GM15510 (cell line): ENCODE data around the gene GLDC.

Experiments
- POLR2A ChIP-seq: IDR thresholded peaks from 3 replicates; pipeline ENCODE4 v1.6.1; 2011; ENCODE audit warnings: borderline replicate concordance; ENCODE audit not compliant: insufficient read length; ENCODE audit errors: extremely low read depth

The GLDC gene

DNA sequence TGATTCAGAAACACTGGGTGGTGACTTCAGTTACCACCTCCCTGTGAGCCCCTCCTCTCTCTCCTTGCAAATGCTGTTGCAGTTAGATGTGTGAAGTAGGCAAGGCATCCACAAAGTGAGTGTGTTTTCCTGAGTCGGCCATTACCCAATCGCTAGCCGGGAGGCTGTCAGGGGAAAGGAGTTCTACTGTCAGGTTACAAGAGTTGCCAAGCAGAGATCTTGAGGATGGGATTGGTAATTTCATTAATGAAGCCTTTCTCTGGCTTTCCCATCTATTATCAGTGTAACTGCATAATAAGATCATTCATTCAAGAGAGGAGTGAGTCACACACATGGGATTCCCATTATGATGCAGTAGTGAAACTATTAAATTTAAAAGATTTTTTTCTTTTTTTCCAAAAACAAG, 106.9 kb downstream of the GLDC start:
- no peak for TF ChIP-seq POLR2A

DNA sequence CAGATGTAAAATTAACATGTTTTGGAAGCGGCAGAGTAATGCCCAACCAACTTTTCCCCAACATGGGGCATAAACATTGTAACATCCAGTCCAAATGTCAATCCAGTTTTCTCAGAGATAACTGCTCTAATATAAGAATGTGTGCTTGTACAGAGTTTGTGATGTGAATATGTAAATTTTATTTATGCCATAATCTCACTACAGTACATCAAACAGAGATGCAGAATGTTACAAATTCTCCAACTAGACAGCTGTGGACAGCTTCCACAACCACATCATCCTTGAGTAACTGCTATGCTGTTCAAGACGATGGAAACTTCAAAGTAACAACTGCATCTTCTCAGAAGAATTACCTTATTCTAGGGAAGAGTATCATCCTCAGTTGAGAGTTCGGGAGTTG, 109.9 kb downstream of the GLDC start:
- TF ChIP-seq POLR2A: no peak

DNA sequence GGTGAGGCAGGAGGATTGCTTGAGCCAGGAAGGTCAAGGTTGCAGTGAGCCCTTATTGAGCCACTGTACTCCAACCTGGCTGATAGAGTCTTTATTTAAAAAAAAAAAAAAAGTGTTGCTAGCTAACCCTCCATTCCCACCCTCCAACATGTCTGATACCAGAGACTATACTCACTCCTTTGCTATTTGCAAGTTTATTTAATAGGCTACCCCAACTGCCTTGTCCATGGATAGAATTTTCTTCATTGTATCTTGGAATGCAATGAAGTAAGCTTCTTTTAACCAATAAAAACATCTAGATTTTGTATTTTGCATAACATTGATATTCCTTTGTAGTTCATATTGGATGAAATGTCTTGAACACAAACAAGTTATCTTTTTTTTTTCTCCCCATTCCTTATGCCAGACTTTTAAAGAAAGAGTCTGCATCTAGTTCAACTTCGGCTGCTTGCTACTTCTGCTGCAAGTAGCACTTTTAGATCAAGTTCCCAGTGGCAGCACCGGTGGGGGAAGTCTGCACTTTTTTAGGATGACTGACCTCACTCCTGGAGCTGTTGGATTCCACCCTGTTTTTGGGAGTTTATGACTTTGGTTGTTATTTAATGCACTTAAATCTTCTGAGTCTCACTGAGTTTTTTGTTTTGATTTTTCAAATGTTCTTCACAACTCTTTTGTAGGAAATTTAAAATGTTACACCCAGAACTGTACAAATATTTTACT, 120.0 kb downstream of the GLDC start:
- no peak for TF ChIP-seq POLR2A

DNA sequence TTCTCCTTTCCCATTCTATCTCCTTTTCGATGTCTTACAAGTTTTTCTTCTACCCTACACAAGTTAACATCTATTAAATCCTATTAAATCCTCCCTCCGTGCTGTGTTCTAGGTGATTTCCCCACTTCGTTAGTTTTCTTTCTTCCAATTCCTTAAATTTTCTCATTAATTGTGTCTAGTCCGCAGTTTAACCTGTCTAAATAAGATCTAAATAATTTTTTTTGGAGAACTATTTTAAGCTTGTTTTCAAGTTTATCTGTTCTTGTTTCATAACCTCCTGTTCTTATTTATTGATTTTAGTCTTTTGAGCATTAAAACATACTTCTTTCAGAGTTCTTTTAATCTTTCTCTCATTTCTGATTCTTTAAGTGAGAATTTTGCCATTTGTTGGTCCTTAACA, 123.3 kb downstream of the GLDC start:
- TF ChIP-seq POLR2A: no peak

DNA sequence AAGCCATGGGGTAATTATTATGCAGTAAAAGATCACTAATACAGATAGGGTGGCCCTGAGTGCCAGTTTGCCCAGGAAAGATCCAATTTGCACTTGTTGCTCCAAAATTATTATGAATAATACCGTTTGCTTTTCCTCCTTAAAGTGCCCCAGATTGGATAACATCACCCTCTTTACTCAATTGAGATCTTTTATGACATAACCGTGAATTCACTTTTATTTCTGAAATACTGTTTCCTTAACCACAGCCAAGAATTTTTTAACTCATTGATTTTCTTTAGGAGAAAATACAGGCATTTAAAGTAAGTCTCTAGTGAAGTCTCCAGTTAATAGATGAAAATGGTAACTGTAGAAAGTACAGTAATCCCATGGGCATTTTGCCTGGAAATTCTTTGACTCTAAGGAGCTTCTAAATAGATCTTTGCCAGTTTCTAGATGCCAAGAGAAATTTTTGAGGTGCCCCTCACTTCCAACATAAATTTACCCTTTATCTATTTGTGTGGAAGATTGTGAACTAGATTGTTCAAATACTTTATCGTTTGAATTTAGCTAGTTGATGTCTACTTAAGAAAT, 133.4 kb downstream of the GLDC start:
- TF ChIP-seq POLR2A: no peak

DNA sequence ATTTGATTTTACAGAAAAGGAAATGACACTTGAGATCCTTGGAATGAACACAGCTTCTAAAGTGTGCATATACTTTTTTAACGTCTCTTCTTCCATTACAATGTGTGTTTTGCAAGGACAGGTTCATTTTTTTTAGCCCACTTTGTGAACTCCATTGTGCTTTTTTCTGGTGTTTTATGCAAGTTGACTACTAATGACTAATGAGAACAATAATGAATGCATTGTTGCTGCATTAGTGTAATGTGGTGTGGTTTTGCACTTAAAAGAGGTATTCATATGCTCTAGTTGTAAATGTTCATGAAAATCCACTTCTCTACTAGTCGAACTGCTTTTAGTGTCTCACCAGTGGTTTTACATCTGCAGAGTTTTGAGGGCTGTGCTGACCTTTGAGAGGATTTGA, 139.0 kb downstream of the GLDC start:
- no peak for TF ChIP-seq POLR2A

DNA sequence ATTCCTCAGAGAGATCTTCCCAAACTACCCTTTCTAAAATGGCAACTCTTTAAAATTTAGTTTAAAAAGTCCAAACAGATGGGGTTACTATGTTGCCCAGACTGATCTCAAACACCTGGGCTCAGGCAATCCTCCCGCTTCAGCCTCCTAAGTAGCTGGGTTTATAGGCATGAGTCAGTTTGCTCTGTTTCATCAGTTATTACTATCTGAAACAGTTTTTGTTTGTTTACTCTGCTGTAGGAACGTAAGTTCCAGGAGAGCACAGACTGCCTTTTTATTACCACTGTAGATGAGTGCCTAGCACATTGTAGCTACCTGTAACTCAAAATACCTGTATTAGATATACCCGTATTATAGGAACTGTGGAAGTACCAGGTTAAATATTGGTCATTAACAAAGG, 143.1 kb downstream of the GLDC start:
- no peak for TF ChIP-seq POLR2A

DNA sequence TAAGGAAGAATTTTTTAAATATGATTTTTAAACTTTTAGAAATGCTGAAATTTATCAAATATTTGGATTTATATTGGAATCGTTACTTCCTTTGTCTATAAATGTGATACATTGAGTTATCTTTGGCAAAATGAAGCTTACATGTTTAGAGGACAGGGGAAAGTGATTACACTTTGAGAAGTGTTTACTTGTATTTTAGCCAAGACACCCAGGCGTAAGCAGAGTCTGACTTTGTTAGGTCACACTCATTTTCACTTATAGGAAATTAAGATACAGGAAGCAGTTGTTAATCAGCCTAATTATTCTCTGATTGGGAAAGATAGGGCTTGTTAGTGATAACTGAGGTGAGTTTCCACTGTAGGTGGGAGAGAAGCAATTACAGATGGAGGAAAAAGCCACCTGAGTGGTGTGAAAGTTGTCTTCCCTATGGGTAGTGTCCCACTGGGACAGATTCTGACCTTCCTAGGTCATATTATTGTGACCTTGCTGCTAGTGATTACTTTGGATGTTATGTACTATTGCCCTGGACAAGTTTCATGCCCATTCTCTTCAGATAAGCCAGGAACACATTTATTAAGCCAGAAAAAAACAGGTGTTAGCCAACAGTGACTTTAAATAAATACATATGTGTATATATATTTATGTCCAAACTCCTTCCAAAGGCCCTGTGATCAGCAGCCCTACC, 143.9 kb downstream of the GLDC start:
- no peak for TF ChIP-seq POLR2A

DNA sequence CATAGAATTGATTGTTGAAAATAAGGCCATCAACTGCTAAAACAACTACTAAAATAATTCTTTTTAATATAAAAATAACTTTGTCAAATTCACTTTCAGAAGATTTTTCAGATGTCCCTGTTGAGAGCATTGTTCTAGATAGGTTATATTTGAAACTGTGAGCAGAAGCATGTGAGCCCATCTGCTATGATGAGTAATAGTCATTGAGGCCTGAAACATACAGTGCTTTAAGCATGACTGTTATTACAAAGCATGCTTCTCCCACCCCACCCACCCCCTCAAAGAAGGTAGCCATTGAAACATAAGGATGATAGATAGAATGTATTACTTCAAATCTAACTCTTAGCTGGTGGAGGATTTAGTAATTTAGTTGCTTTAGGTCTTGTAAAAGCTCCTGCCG, 146.5 kb downstream of the GLDC start:
- no peak for TF ChIP-seq POLR2A

DNA sequence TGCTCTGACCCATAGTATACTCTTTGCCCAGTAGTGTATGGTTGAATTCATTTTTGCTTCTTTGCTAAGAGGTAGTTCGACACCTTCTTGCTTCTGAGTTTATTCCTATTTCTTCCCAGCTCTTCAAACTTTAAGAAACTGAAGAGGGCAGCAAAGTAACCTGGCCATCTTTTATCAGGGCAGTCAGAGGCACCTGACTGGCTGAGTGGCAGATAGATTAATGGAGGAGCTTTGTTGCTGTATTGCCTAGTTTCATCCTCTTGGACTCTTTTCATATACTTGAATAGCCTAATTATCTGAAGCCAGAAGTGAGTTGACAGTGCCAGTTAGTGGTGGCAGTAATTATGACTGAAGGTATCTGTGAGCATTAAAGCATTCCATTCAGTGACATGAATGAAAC, 150.1 kb downstream of the GLDC start:
- TF ChIP-seq POLR2A: no peak

DNA sequence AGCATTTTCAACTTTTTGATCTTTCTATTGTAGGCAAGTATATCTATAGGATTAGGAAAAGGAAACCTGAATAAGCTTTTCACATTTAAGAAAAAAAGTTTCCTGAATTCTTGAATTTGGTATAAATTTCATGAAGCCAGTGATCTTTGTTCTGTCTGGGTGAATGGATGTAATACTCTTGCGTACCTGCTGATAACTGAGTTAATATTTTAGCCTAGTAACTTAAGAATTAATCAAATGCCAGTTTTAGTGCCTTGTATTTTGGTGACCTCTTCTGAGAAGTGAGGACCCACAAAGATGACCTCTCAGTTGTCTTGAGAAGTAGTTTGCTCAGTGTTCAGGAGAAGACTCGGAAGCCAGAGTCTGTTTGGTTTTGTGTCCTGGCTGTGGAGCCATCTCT, 154.7 kb downstream of the GLDC start:
- TF ChIP-seq POLR2A: no peak

DNA sequence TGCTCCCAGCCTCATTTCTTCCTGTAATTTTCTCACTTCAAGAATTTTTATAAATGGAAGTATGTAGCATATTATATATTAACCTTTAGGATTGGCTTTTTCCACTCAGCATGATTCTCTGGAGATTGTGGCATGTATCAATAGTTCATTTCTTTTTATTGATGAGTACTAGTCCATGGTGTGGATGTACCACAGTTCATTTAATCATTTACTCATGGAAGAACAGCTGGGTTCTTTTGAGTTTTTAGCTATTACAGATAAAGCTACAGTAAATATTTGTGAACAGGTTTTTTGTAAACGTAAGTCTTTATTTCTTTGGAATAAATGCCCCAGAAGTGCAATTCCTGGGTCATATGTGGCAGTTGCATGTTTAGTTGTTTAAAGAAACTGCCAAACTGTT, 156.4 kb downstream of the GLDC start:
- no peak for TF ChIP-seq POLR2A

DNA sequence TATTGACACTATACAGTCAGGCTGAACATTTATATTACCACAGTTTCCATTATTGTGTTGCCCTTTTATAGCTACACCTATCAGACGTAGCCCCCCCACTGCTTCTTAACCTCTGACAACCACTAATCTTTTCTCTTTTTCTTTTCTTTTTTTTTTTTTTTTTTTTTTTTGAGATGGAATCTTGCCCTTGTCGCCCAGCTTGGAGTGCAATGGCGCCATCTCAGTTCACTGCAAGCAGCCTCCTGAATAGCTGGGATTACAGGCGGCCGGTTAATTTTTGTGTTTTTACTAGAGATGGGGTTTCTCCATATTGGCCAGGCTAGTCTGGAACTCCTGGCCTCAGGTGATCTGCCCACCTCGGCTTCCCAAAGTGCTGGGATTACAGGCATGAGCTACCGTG, 157.1 kb downstream of the GLDC start:
- TF ChIP-seq POLR2A: no peak

DNA sequence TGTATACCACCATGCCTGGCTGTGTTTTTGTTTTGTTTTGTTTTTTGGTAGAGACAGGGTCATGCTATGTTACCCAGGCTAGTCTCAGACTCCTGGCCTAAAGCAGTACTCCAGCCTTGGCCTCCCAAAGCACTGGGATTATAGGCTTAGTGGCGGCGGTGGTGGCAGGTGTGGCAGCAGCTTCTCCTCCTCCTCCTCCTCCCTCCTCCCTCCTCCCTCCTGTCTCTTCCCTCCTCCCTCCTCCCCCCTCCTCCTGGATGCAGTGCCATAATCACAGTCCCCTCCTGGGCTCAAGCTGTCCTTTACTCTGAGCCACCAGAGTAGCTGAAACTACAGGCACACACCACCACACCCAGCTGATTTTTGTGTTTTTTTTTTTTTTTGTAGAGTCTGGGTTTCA, 161.3 kb downstream of the GLDC start:
- TF ChIP-seq POLR2A: no peak
